HCT116 (cell line): ENCODE data around the gene SERINC5. TPM values are rescaled to one million over a fixed set of nuclear protein-coding genes. Genes with fewer than 3 reads are reported as not detected.
A peak's percentile ranks its signal among the peaks of the same experiment; 100 is the strongest.
"Not testable (repeated sequence)": the region's sequence is repeated elsewhere in the genome, so short reads cannot be mapped to it uniquely, and the experiment has no call there.

Experiments
- ATAC-seq: fragments of 200-7000 bp; cut with Tn5 transposase; 2 replicates; pipeline ENCODE4 v1.9.1; 2020; ENCODE audit warnings: mild to moderate bottlenecking, moderate library complexity
- BruUV-seq: library from RNA; stranded (reverse); fragments of 400-500 nt; replicated peaks from 2 replicates; lab custom pipeline; 2021; lab: Mats Ljungman, UMichigan
- CTCF ChIA-PET: fragments of 300-600 bp; sonication (Branson Sonifier 250); formaldehyde crosslinking; loops from one replicate; lab custom pipeline; 2021; ENCODE audit warnings: antibody characterized with exemption; lab: Charles Lee
- POLR2A ChIA-PET: fragments of 300-600, 350-600 bp; sonication (Branson Sonifier 250); formaldehyde crosslinking; loops from one replicate; lab custom pipeline; 2021; ENCODE audit warnings: antibody characterized with exemption; lab: Charles Lee
- RAD21 ChIA-PET, 2 experiments: fragments of 300-600 bp; sonication (Branson Sonifier 250); formaldehyde crosslinking; loops; one replicate each; lab custom pipeline; 2023; ENCODE audit warnings: low total read pairs in 2 of 2; ENCODE audit not compliant: uncharacterized antibody in 2 of 2, unreplicated experiment in 2 of 2, low non-redundant PET in 1 of 2; lab: Charles Lee
- DNase-seq: peaks from one replicate; pipeline ENCODE4 v3.0.0-alpha.2; 2010; ENCODE audit warnings: low read depth, low spot score
- H2AFZ ChIP-seq: fragments of 200-600 bp; shearing (Covaris generic), sonication (generic); 2 replicates; pipeline ENCODE4 v1.6.1; 2017; ENCODE audit warnings: low read depth, mixed run types, mixed read lengths, antibody characterized with exemption, low read length; ENCODE audit not compliant: poor library complexity, severe bottlenecking
- H3K27ac ChIP-seq: 2 replicates; pipeline ENCODE4 v1.5.1; 2012; ENCODE audit warnings: low read depth, low read length
- H3K27me3 ChIP-seq: fragments of 200-600 bp; sonication (generic); 2 replicates; pipeline ENCODE4 v1.6.1; 2016; ENCODE audit warnings: mixed run types, low read length, mixed read lengths; ENCODE audit not compliant: insufficient read depth
- H3K36me3 ChIP-seq, 2 experiments: fragments of 200-500 bp in 1 of 2; fragments of 200-600 bp in 1 of 2; sonication (Bioruptor generic) in 1 of 2; sonication (generic) in 1 of 2; 2 replicates each; pipeline versions ENCODE4 v1.5.1 to v1.6.1; 2014 to 2016; ENCODE audit warnings: low read length in 2 of 2, inconsistent platforms in 1 of 2, mixed read lengths in 1 of 2, mixed run types in 1 of 2; ENCODE audit not compliant: insufficient read depth in 2 of 2, control insufficient read depth in 1 of 2
- H3K4me1 ChIP-seq, 2 experiments: fragments of 200-600 bp in 1 of 2; sonication (generic) in 1 of 2; 2 replicates each; pipeline versions ENCODE4 v1.5.1 to v1.6.1; 2012 to 2017; ENCODE audit warnings: low read length in 2 of 2, inconsistent platforms in 1 of 2, mild to moderate bottlenecking in 1 of 2, mixed read lengths in 1 of 2, mixed run types in 1 of 2, moderate library complexity in 1 of 2; ENCODE audit not compliant: insufficient read depth in 2 of 2, control insufficient read depth in 1 of 2
- H3K4me2 ChIP-seq: fragments of 200-600 bp; sonication (generic); 2 replicates; pipeline ENCODE4 v1.6.1; 2017; ENCODE audit warnings: mixed run types, low read length, mixed read lengths
- H3K4me3 ChIP-seq, 2 experiments: fragments of 200-600 bp in 1 of 2; sonication (generic) in 1 of 2; replicated peaks in 1 of 2; 2 replicates each; pipeline ENCODE4 v1.5.1; 2011 to 2016; ENCODE audit warnings: low read length in 2 of 2, control low read depth in 1 of 2, low read depth in 1 of 2, mild to moderate bottlenecking in 1 of 2, mixed read lengths in 1 of 2, mixed run types in 1 of 2
- H3K79me2 ChIP-seq: fragments of 200-600 bp; sonication (generic); 2 replicates; pipeline ENCODE4 v1.6.1; 2017; ENCODE audit warnings: mild to moderate bottlenecking, mixed run types, low read length, moderate library complexity, mixed read lengths; ENCODE audit not compliant: insufficient read depth
- H3K9ac ChIP-seq: fragments of 200-600 bp; sonication (generic); 2 replicates; pipeline ENCODE4 v1.6.1; 2016; ENCODE audit warnings: low read length, mixed read lengths
- H3K9me2 ChIP-seq: fragments of 200-600 bp; sonication (generic), shearing (Covaris generic); 2 replicates; pipeline ENCODE4 v1.6.1; 2017; ENCODE audit warnings: mixed run types, mild to moderate bottlenecking, moderate library complexity; ENCODE audit not compliant: insufficient read depth
- H3K9me3 ChIP-seq, 2 experiments: fragments of 200-500 bp in 1 of 2; fragments of 200-600 bp in 1 of 2; sonication (Bioruptor generic) in 1 of 2; sonication (generic) in 1 of 2; 2 replicates each; pipeline ENCODE4 v1.6.1; 2014 to 2017; ENCODE audit warnings: low read length in 2 of 2, mixed read lengths in 2 of 2, inconsistent platforms in 1 of 2, low read depth in 1 of 2, mild to moderate bottlenecking in 1 of 2, mixed run types in 1 of 2, moderate library complexity in 1 of 2; ENCODE audit not compliant: control insufficient read depth in 1 of 2, insufficient read depth in 1 of 2
- H4K20me1 ChIP-seq: fragments of 200-600 bp; sonication (generic), shearing (Covaris generic); 2 replicates; pipeline ENCODE4 v1.6.1; 2017; ENCODE audit warnings: mixed run types, mild to moderate bottlenecking, moderate library complexity; ENCODE audit not compliant: insufficient read depth
- ATF3 ChIP-seq: IDR thresholded peaks from 2 replicates; pipeline ENCODE4 v1.6.1; 2012
- CEBPB ChIP-seq: IDR thresholded peaks from 2 replicates; pipeline ENCODE4 v1.6.1; 2012; ENCODE audit warnings: low read depth
- ELF1 ChIP-seq: IDR thresholded peaks from 2 replicates; pipeline ENCODE4 v1.6.1; 2012; ENCODE audit warnings: low read depth, borderline replicate concordance
- EZH2 ChIP-seq: fragments of 200-600 bp; sonication (generic); IDR thresholded peaks from 2 replicates; pipeline ENCODE4 v1.6.1; 2017; ENCODE audit warnings: antibody characterized with exemption, mixed run types
- JUND ChIP-seq: IDR thresholded peaks from 2 replicates; pipeline ENCODE4 v1.6.1; 2012
- POLR2A ChIP-seq: IDR thresholded peaks from 2 replicates; pipeline ENCODE4 v1.7.0; 2011; ENCODE audit warnings: borderline replicate concordance; ENCODE audit not compliant: insufficient read depth, insufficient read length; ENCODE audit errors: extremely low read depth
- POLR2AphosphoS5 ChIP-seq: IDR thresholded peaks from 2 replicates; pipeline ENCODE4 v1.6.1; 2011; ENCODE audit warnings: mild to moderate bottlenecking, low read depth, low read length, moderate library complexity
- RAD21 ChIP-seq: IDR thresholded peaks from 2 replicates; pipeline ENCODE4 v1.6.1; 2012; ENCODE audit warnings: low read depth, mild to moderate bottlenecking
- SP1 ChIP-seq: IDR thresholded peaks from 2 replicates; pipeline ENCODE4 v1.6.1; 2012; ENCODE audit warnings: low read depth
- SRF ChIP-seq: IDR thresholded peaks from 2 replicates; pipeline ENCODE4 v1.6.1; 2012; ENCODE audit warnings: low read depth
- TCF7L2 ChIP-seq: IDR thresholded peaks from 2 replicates; pipeline ENCODE4 v1.7.0; 2011; ENCODE audit warnings: borderline replicate concordance, inconsistent platforms; ENCODE audit not compliant: insufficient read depth, insufficient read length; ENCODE audit errors: extremely low read depth
- ZBTB33 ChIP-seq: IDR thresholded peaks from 2 replicates; pipeline ENCODE4 v1.6.1; 2011; ENCODE audit warnings: mild to moderate bottlenecking, low read length, moderate library complexity; ENCODE audit not compliant: insufficient replicate concordance; ENCODE audit errors: extremely low read depth
- ZNF274 ChIP-seq: fragments of 200-500 bp; sonication (Bioruptor generic); IDR thresholded peaks from 2 replicates; pipeline ENCODE4 v1.6.1; 2014; ENCODE audit warnings: mild to moderate bottlenecking, low read depth, low read length, inconsistent platforms
- intact Hi-C: fragments of 100-400 bp; cut with micrococcal nuclease; formaldehyde crosslinking; loops from 2 replicates; pipeline ENCODE4 v1.10.0; 2022
- total RNA-seq: library from RNA; stranded (reverse); gene quantifications from one replicate; pipeline ENCODE4 v1.2.1, GENCODE V29; 2021; ENCODE audit not compliant: unreplicated experiment

SERINC5 gene
- total RNA-seq, 1 experiment from 2014 or later = 39.3 TPM

- no TSS peak for BruUV-seq
- Histone ChIP-seq H3K9me2 (no peaks in the 10 kb centered on the region), H3K9me3 (no peaks in the 10 kb centered on the region), H3K4me3 (peak overlapping the region in 1 of 2 experiments; percentile 24; a peak in 2 of 4 replicates), H3K4me2 (peak overlapping the region; percentile 71), H3K4me1 (peaks cover 77 to 80% of the 10 kb centered on the region in 2 experiments), H3K79me2 (no peaks in the 10 kb centered on the region), H3K27me3 (no peaks in the 10 kb centered on the region), H2AFZ (no peak overlapping the region), H3K27ac (peak overlapping the region; percentile 66), H3K9ac (peak overlapping the region; percentile 33), H3K36me3 (no peaks in the 10 kb centered on the region), H4K20me1 (no peaks in the 10 kb centered on the region)
- ChIA-PET RAD21 (no interaction called here), POLR2A (no interaction called here), CTCF (no interaction called here)
- peak; percentile 41 for ATAC-seq
- intact Hi-C loops = loop anchor here (2.0 kb wide), 1 partner anchor 72 kb away; the partner anchor contains the start of gene SERINC5
- DNase-seq = no peak
- TF ChIP-seq ZBTB33 (no peak), ATF3 (no peak), TCF7L2 (no peak), ZNF274 (no peak), ELF1 (no peak), SP1 (peak; percentile 42; the same call in 1 of the 2 replicates), SRF (no peak), POLR2AphosphoS5 (no peak), RAD21 (0 out of 2 replicates have a peak, but pooled peaks have one; percentile 13), JUND (0 out of 2 replicates have a peak, but pooled peaks have one; percentile 12), POLR2A (no peak), EZH2 (no peak), CEBPB (no peak)
Observed at GRCh38 chr5:80184235-80185023, 71.4 kb downstream of the SERINC5 start.

- H3K27me3 ChIP-seq, H3K9me2 ChIP-seq, H3K79me2 ChIP-seq, H3K36me3 ChIP-seq, ATAC-seq, H3K9me3 ChIP-seq, POLR2A ChIA-PET, H4K20me1 ChIP-seq, RAD21 ChIA-PET, H2AFZ ChIP-seq, CTCF ChIA-PET, DNase-seq: not testable (repeated sequence)
- peak overlapping the region; percentile 33 for H3K9ac ChIP-seq
- H3K4me2 ChIP-seq = peak overlapping the region; percentile 71
- peak overlapping the region; percentile 66 for H3K27ac ChIP-seq
- intact Hi-C loops = loop anchor here (2.0 kb wide), 1 partner anchor 73 kb away; the partner anchor contains the start of gene SERINC5
- peaks cover 78 to 80% of the 10 kb centered on the region in 2 experiments for H3K4me1 ChIP-seq
- peak overlapping the region in 1 of 2 experiments; percentile 24; a peak in 1 of 4 replicates for H3K4me3 ChIP-seq
- BruUV-seq = TSS peak; percentile 84
Observed at GRCh38 chr5:80183728-80184234, 72.1 kb downstream of the SERINC5 start.
